Endothelial cell of umbilical vein (primary cell): Measurements from ENCODE around the gene FAM219B. TPM values are rescaled to one million over a fixed set of nuclear protein-coding genes. Genes with fewer than 3 reads are reported as not detected.

ENCODE experiments used
- BruUV-seq: library from RNA; stranded (reverse); fragments of 400-500 nt; replicated peaks from 2 replicates; lab custom pipeline; 2021; lab: Mats Ljungman, UMichigan
- CTCF ChIA-PET: fragments of 300-600, 350-600 bp; sonication (Branson Sonifier 250); formaldehyde crosslinking; loops from one replicate; lab custom pipeline; 2021; ENCODE audit warnings: antibody characterized with exemption, inconsistent platforms; lab: Charles Lee
- POLR2A ChIA-PET: fragments of 300-600, 350-600 bp; sonication (Branson Sonifier 250); formaldehyde crosslinking; loops from one replicate; lab custom pipeline; 2021; ENCODE audit warnings: antibody characterized with exemption, inconsistent platforms; lab: Charles Lee
- DNase-seq: peaks from one replicate; pipeline ENCODE4 v3.0.0-alpha.2; 2011; ENCODE audit warnings: low read depth, low spot score
- FAIRE-seq: peaks from 2 replicates; lab custom pipeline; 2011; peaks lifted over from hg19 to GRCh38; lab: Jason Lieb, UNC
- H2AFZ ChIP-seq: 2 replicates; pipeline ENCODE4 v1.6.0; 2012; ENCODE audit warnings: low read depth, low read length, control low read depth, inconsistent platforms
- H3K27ac ChIP-seq: 2 replicates; pipeline ENCODE4 v1.5.1; 2011; ENCODE audit warnings: low read depth, mild to moderate bottlenecking, control low read depth, low read length, moderate library complexity; ENCODE audit not compliant: insufficient read depth
- H3K27me3 ChIP-seq, 2 experiments: 2 replicates each; pipeline versions ENCODE4 v1.6.0 to v1.6.1; 2011; ENCODE audit warnings: low read length in 2 of 2, mixed read lengths in 1 of 2; ENCODE audit not compliant: control insufficient read depth in 2 of 2, insufficient read depth in 2 of 2
- H3K36me3 ChIP-seq, 2 experiments: 2 replicates in 1 of 2; 3 replicates in 1 of 2; pipeline ENCODE4 v1.5.1; 2011; ENCODE audit warnings: low read length in 2 of 2, mild to moderate bottlenecking in 1 of 2, moderate library complexity in 1 of 2; ENCODE audit not compliant: control insufficient read depth in 2 of 2, insufficient read depth in 2 of 2; ENCODE audit errors: extremely low read depth in 1 of 2
- H3K4me1 ChIP-seq: 3 replicates; pipeline ENCODE4 v1.5.1; 2011; ENCODE audit warnings: mild to moderate bottlenecking, low read length; ENCODE audit not compliant: control insufficient read depth, insufficient read depth; ENCODE audit errors: extremely low read depth
- H3K4me2 ChIP-seq: 2 replicates; pipeline ENCODE4 v1.6.1; 2011; ENCODE audit warnings: low read length, control low read depth, mixed read lengths; ENCODE audit not compliant: insufficient read depth
- H3K4me3 ChIP-seq, 3 experiments: fragments of 200-600 bp in 1 of 3; sonication (generic), shearing (Covaris generic) in 1 of 3; replicated peaks in 1 of 3; 2 replicates each; pipeline ENCODE4 v1.5.1; 2011 to 2016; ENCODE audit warnings: control low read depth in 3 of 3, low read length in 3 of 3, mild to moderate bottlenecking in 2 of 3, inconsistent platforms in 1 of 3, low read depth in 1 of 3, moderate library complexity in 1 of 3; ENCODE audit not compliant: insufficient read depth in 1 of 3
- H3K79me2 ChIP-seq: 2 replicates; pipeline ENCODE4 v1.6.0; 2012; ENCODE audit warnings: low read length, inconsistent platforms; ENCODE audit not compliant: control insufficient read depth, insufficient read depth
- H3K9ac ChIP-seq: replicated peaks from 2 replicates; pipeline ENCODE3; 2011; ENCODE audit warnings: low read length, control low read depth; ENCODE audit not compliant: insufficient read depth; ENCODE audit errors: extremely low read depth
- H3K9me1 ChIP-seq: replicated peaks from 3 replicates; pipeline ENCODE4 v1.6.0; 2011; ENCODE audit warnings: mild to moderate bottlenecking, low read length; ENCODE audit not compliant: control insufficient read depth, insufficient read depth; ENCODE audit errors: extremely low read depth
- H3K9me3 ChIP-seq: replicated peaks from 2 replicates; pipeline ENCODE4 v1.5.1; 2012; ENCODE audit warnings: low read length, inconsistent platforms; ENCODE audit not compliant: control insufficient read depth, insufficient read depth
- H4K20me1 ChIP-seq: replicated peaks from 2 replicates; pipeline ENCODE3; 2011; ENCODE audit warnings: mild to moderate bottlenecking, low read length; ENCODE audit not compliant: control insufficient read depth, insufficient read depth; ENCODE audit errors: extremely low read depth
- CTCF ChIP-seq, 2 donors: IDR thresholded peaks; 1 replicate in 1 of 2; 2 replicates in 1 of 2; pipeline ENCODE4 v1.5.1; 2011; ENCODE audit warnings: low read length in 2 of 2, mild to moderate bottlenecking in 2 of 2, moderate library complexity in 2 of 2, control low read depth in 1 of 2, inconsistent platforms in 1 of 2, low read depth in 1 of 2; ENCODE audit not compliant: insufficient read depth in 1 of 2; ENCODE audit errors: extremely low read depth in 1 of 2
- EZH2 ChIP-seq: IDR thresholded peaks from 2 replicates; pipeline ENCODE4 v1.6.1; 2012; ENCODE audit warnings: borderline replicate concordance, low read depth, mild to moderate bottlenecking, moderate library complexity, low read length, inconsistent platforms; ENCODE audit not compliant: severe bottlenecking
- FOS ChIP-seq: IDR thresholded peaks from 2 replicates; pipeline ENCODE4 v1.6.1; 2011; ENCODE audit warnings: mild to moderate bottlenecking, low read length, moderate library complexity, borderline replicate concordance; ENCODE audit not compliant: insufficient read depth
- GATA2 ChIP-seq: IDR thresholded peaks from 2 replicates; pipeline ENCODE4 v1.7.0; 2011; ENCODE audit warnings: low read depth, mild to moderate bottlenecking, moderate library complexity, mixed read lengths, low read length; ENCODE audit not compliant: insufficient read length, insufficient read depth
- JUN ChIP-seq: IDR thresholded peaks from 2 replicates; pipeline ENCODE4 v1.6.1; 2011; ENCODE audit warnings: borderline replicate concordance, low read depth; ENCODE audit not compliant: insufficient read length, insufficient read depth
- MAX ChIP-seq: IDR thresholded peaks from 2 replicates; pipeline ENCODE4 v1.6.1; 2011; ENCODE audit not compliant: insufficient read depth, insufficient read length
- MYC ChIP-seq: IDR thresholded peaks from one replicate; pipeline ENCODE4 v1.6.1; 2011; ENCODE audit warnings: mild to moderate bottlenecking, low read depth, low read length
- POLR2A ChIP-seq: IDR thresholded peaks from 2 replicates; pipeline ENCODE4 v1.6.1; 2012; ENCODE audit warnings: low read depth, mild to moderate bottlenecking, control low read depth, low read length
- POLR2AphosphoS5 ChIP-seq: IDR thresholded peaks from 2 replicates; pipeline ENCODE4 v1.6.1; 2012; ENCODE audit warnings: low read depth, mild to moderate bottlenecking, control low read depth, low read length, moderate library complexity; ENCODE audit not compliant: insufficient read depth
- dilution Hi-C: fragments of 300-500 bp; cut with MboI; formaldehyde crosslinking; loops from one replicate; pipeline ENCODE4 v1.15.0; 2019; ENCODE audit warnings: low sequenced_read_pairs; ENCODE audit not compliant: extremely low pct_ligation_motif_present
- intact Hi-C: fragments of 100-400 bp; cut with micrococcal nuclease; formaldehyde crosslinking; loops from one replicate; pipeline ENCODE4 v1.10.0; 2022
- polyA plus RNA-seq, 4 experiments: library from polyadenylated mRNA; depleted of rRNA in 3 of 4; stranded (reverse) in 3 of 4; unstranded in 1 of 4; fragments of >200 nt; gene quantifications; 2 replicates each; pipeline versions ENCODE4 v1.2.1 to v1.2.3, GENCODE V29; 2011 to 2012; ENCODE audit warnings: missing spikeins in 1 of 4
- total RNA-seq: library from RNA; stranded (reverse); gene quantifications from 2 replicates; pipeline ENCODE4 v1.2.3, GENCODE V29; 2021

Gene FAM219B
- total and polyA plus RNA-seq, 2 donors (not counting 3 experiments of a cell fraction or from before 2014, with no cell fraction given): 57.7 to 73.0 TPM

GRCh38 chr15:74873756-74874424 is 32.8 kb downstream of the FAM219B start:
- intact Hi-C loops: loop anchor here (1.0 kb wide), 2 partner anchors 27 to 31 kb away; partner anchors contain the start of gene ULK3
- FAIRE-seq: peak; percentile 38

More at GRCh38 chr15:74873756-74874424, 32.8 kb downstream of the FAM219B start:
- Histone ChIP-seq H3K27me3 (peaks cover 3% of the 10 kb centered on the region in 2 experiments), H2AFZ (peak overlapping the region; percentile 88), H3K9ac (peak overlapping the region; percentile 41), H3K79me2 (peaks cover 30% of the 10 kb centered on the region), H3K9me3 (no peaks in the 10 kb centered on the region), H3K4me3 (peak overlapping the region; percentile 26 to 77 (median 72)), H3K36me3 (no peaks in the 10 kb centered on the region), H3K4me2 (peak overlapping the region; percentile 80), H3K9me1 (no peaks in the 10 kb centered on the region), H3K4me1 (peaks cover 30% of the 10 kb centered on the region), H4K20me1 (no peaks in the 10 kb centered on the region), H3K27ac (no peak overlapping the region)
- dilution Hi-C loops: no loop called here
- DNase-seq: peak; percentile 39
- BruUV-seq: TSS peak; percentile 49
- no peak for TF ChIP-seq POLR2A
- no peak for TF ChIP-seq MAX
- TF ChIP-seq EZH2: no peak
- no peak for TF ChIP-seq MYC
- TF ChIP-seq FOS: no peak
- TF ChIP-seq GATA2: no peak
- no peak for TF ChIP-seq POLR2AphosphoS5
- TF ChIP-seq JUN: no peak
- TF ChIP-seq CTCF (IDR thresholded peaks at IDR 0.05; ENCODE audit: extremely low read depth in 1 of 2, insufficient read depth in 1 of 2, low read depth in 1 of 2, low read length in 2 of 2): no peak
- CTCF ChIA-PET: interaction anchor here (0.6 to 2.6 kb wide), 5 partner anchors 9 to 73 kb away, joined by 3 to 20 read pairs (median 3); no protein-coding TSS in a partner anchor
- POLR2A ChIA-PET: interaction anchor here (0.6 to 1.3 kb wide), 4 partner anchors 10 to 339 kb away, joined by 3 to 4 read pairs (median 3); partner anchors contain the start of gene C15orf39
